ENCODE measurements around the gene C1orf21. TPM values are rescaled to one million over a fixed set of nuclear protein-coding genes. Genes with fewer than 3 reads are reported as not detected.

C1orf21 gene
- total RNA-seq, 4 donors from 2014 or later, result 106 to 206 (median 154) TPM

- Histone ChIP-seq H3K9me3 (no peaks in the 10 kb centered on the region), H3K36me3 (no peaks in the 10 kb centered on the region), H3K27ac (no peak overlapping the region), H3K4me1 (peaks cover 24 to 30% of the 10 kb centered on the region in 2 donors), H3K4me3 (no peak overlapping the region), H3K27me3 (no peaks in the 10 kb centered on the region)
- ATAC-seq, result no peak
- intact Hi-C loops (cut with DNase I; ENCODE audit: low total_unique reads) (loop anchor here (5.0 kb wide), 2 partner anchors 84 to 100 kb away; no protein-coding TSS in a partner anchor), in situ Hi-C loops (cut with MboI; ENCODE audit: low sequenced_read_pairs in 4 of 4) (loop anchor here (5.0 to 25.0 kb wide), 9 partner anchors 87 to 417 kb away; partner anchors contain the start of gene C1orf21 (in 3 of the 4))
- TF ChIP-seq CTCF (IDR thresholded peaks at IDR 0.05 in 4 of 5, conservative IDR thresholded peaks at IDR 0.05 in 1 of 5) (no peak), POLR2A (IDR thresholded peaks at IDR 0.05) (no peak)
- no peak for DNase-seq
Measured at GRCh38 chr1:184661801-184662200, 275.0 kb downstream of the C1orf21 start.

GRCh38 chr1:184664042-184664660 is 277.3 kb downstream of the C1orf21 start:
- peak; percentile 96 to 97 (median 96) for TF ChIP-seq CTCF (IDR thresholded peaks at IDR 0.05 in 4 of 5, conservative IDR thresholded peaks at IDR 0.05 in 1 of 5)
- no peak for TF ChIP-seq POLR2A (IDR thresholded peaks at IDR 0.05)
- intact Hi-C loops (cut with DNase I; ENCODE audit: low total_unique reads) (loop anchor here (1.0 to 5.0 kb wide), 5 partner anchors 39 to 422 kb away; no protein-coding TSS in a partner anchor), in situ Hi-C loops (cut with MboI; ENCODE audit: low sequenced_read_pairs in 4 of 4) (loop anchor here (5.0 to 25.0 kb wide), 9 partner anchors 89 to 419 kb away; partner anchors contain the start of gene C1orf21 (in 3 of the 4))
- Histone ChIP-seq H3K27me3 (no peaks in the 10 kb centered on the region), H3K4me3 (peak overlapping the region; percentile 42 to 59 (median 54)), H3K27ac (peak overlapping the region; percentile 65 to 85 (median 81)), H3K36me3 (no peaks in the 10 kb centered on the region), H3K9me3 (no peaks in the 10 kb centered on the region), H3K4me1 (peaks cover 20 to 27% of the 10 kb centered on the region in 2 donors)
- DNase-seq (peak; percentile 69 to 76), ATAC-seq (peak; percentile 77 to 86)

- no peak for TF ChIP-seq CTCF (IDR thresholded peaks at IDR 0.05 in 4 of 5, conservative IDR thresholded peaks at IDR 0.05 in 1 of 5)
- TF ChIP-seq POLR2A (IDR thresholded peaks at IDR 0.05), result no peak
- no peaks in the 10 kb centered on the region for H3K36me3 ChIP-seq
- peak; percentile 26 to 33 for ATAC-seq
Measured at GRCh38 chr1:184664661-184665060, 277.8 kb downstream of the C1orf21 start.

GRCh38 chr1:184665360-184665759 is 278.5 kb downstream of the C1orf21 start:
- ATAC-seq, result peak in 1 of 2 donors; percentile 5

More at GRCh38 chr1:184664661-184665060, 277.8 kb downstream of the C1orf21 start:
- Histone ChIP-seq H3K27me3 (no peaks in the 10 kb centered on the region), H3K27ac (peak overlapping the region; percentile 65 to 85 (median 81)), H3K9me3 (no peaks in the 10 kb centered on the region), H3K4me1 (peaks cover 20 to 27% of the 10 kb centered on the region in 2 donors), H3K4me3 (peak overlapping the region; percentile 42 to 59 (median 54))
- intact Hi-C loops (cut with DNase I; ENCODE audit: low total_unique reads), result loop anchor here (1.0 to 5.0 kb wide), 5 partner anchors 40 to 422 kb away; no protein-coding TSS in a partner anchor
- in situ Hi-C loops (cut with MboI; ENCODE audit: low sequenced_read_pairs in 4 of 4), result loop anchor here (5.0 to 25.0 kb wide), 10 partner anchors 90 to 422 kb away; partner anchors contain the start of gene C1orf21 (in 3 of the 4)
- DNase-seq, result peak in 1 of 2 donors; percentile 32

More at GRCh38 chr1:184665360-184665759, 278.5 kb downstream of the C1orf21 start:
- no peak for DNase-seq
- intact Hi-C loops (cut with DNase I; ENCODE audit: low total_unique reads) (loop anchor here (2.0 kb wide), 2 partner anchors 41 to 277 kb away; no protein-coding TSS in a partner anchor), in situ Hi-C loops (cut with MboI; ENCODE audit: low sequenced_read_pairs in 4 of 4) (loop anchor here (5.0 to 25.0 kb wide), 9 partner anchors 91 to 423 kb away; partner anchors contain the start of gene C1orf21 (in 2 of the 4))
- H3K36me3 ChIP-seq, result no peaks in the 10 kb centered on the region
- H3K4me3 ChIP-seq, result no peak overlapping the region
- peaks cover 20 to 27% of the 10 kb centered on the region in 2 donors for H3K4me1 ChIP-seq
- no peaks in the 10 kb centered on the region for H3K9me3 ChIP-seq
- no peaks in the 10 kb centered on the region for H3K27me3 ChIP-seq
- TF ChIP-seq POLR2A (IDR thresholded peaks at IDR 0.05) (no peak), CTCF (IDR thresholded peaks at IDR 0.05 in 4 of 5, conservative IDR thresholded peaks at IDR 0.05 in 1 of 5) (no peak)
- peak overlapping the region; percentile 65 to 85 (median 81) for H3K27ac ChIP-seq

Data from gastrocnemius medialis (tissue), 4 donors.